SK-N-SH (cell line): Measurements from ENCODE around the gene IFNG-AS1. TPM values are rescaled to one million over a fixed set of nuclear protein-coding genes. Genes with fewer than 3 reads are reported as not detected.

Experiments used
- CTCF ChIA-PET: fragments of 300-600, 350-600 bp; formaldehyde crosslinking; extraction: SDS; loops from one replicate; lab custom pipeline; 2021; lab: Yijun Ruan, JAX
- POLR2A ChIA-PET: fragments of 350-600 bp; sonication (Branson Sonifier 250); formaldehyde crosslinking; extraction: SDS; loops from one replicate; lab custom pipeline; 2020; ENCODE audit warnings: antibody characterized with exemption, inconsistent platforms; lab: Yijun Ruan, JAX
- DNase-seq: peaks from one replicate; pipeline ENCODE4 v3.0.0; 2012
- H2AFZ ChIP-seq: fragments of 200-600 bp; sonication (generic); 2 replicates; pipeline ENCODE4 v1.8.1; 2016; ENCODE audit warnings: antibody characterized with exemption, mild to moderate bottlenecking, low read depth
- H3F3A ChIP-seq: fragments of 200-600 bp; sonication (generic); replicated peaks from 2 replicates; pipeline ENCODE3; 2016; ENCODE audit warnings: antibody characterized with exemption, mild to moderate bottlenecking; ENCODE audit not compliant: insufficient read depth
- H3K27ac ChIP-seq, 2 experiments: fragments of 200-500 bp in 1 of 2; fragments of 200-600 bp in 1 of 2; sonication (Bioruptor generic) in 1 of 2; sonication (generic), shearing (Covaris generic) in 1 of 2; 2 replicates each; pipeline versions ENCODE4 v1.5.1 to v1.6.1; 2014 to 2016; ENCODE audit warnings: low read depth in 2 of 2, inconsistent platforms in 1 of 2, low read length in 1 of 2, mild to moderate bottlenecking in 1 of 2, mixed read lengths in 1 of 2
- H3K27me3 ChIP-seq: fragments of 200-600 bp; sonication (generic), shearing (Covaris generic); 2 replicates; pipeline ENCODE4 v1.6.1; 2016; ENCODE audit warnings: mixed run types; ENCODE audit not compliant: insufficient read depth
- H3K36me3 ChIP-seq, 2 experiments: fragments of 200-500 bp in 1 of 2; fragments of 200-600 bp in 1 of 2; sonication (Bioruptor generic) in 1 of 2; sonication (generic) in 1 of 2; replicated peaks in 1 of 2; 2 replicates each; pipeline versions ENCODE3 to v1.5.1; 2014 to 2016; ENCODE audit warnings: low read length in 1 of 2, mild to moderate bottlenecking in 1 of 2; ENCODE audit not compliant: insufficient read depth in 2 of 2, control insufficient read depth in 1 of 2
- H3K4me1 ChIP-seq, 2 experiments: fragments of 200-500 bp in 1 of 2; fragments of 200-600 bp in 1 of 2; sonication (Bioruptor generic) in 1 of 2; sonication (generic), shearing (Covaris generic) in 1 of 2; 2 replicates each; pipeline versions ENCODE4 v1.5.1 to v1.6.1; 2014 to 2016; ENCODE audit warnings: low read depth in 1 of 2, low read length in 1 of 2, mixed run types in 1 of 2; ENCODE audit not compliant: insufficient read depth in 2 of 2, control insufficient read depth in 1 of 2
- H3K4me2 ChIP-seq: fragments of 200-600 bp; sonication (generic), shearing (Covaris generic); 2 replicates; pipeline ENCODE4 v1.6.1; 2017; ENCODE audit warnings: mixed run types
- H3K4me3 ChIP-seq, 2 experiments: fragments of 200-500 bp in 1 of 2; fragments of 200-600 bp in 1 of 2; sonication (Bioruptor generic) in 1 of 2; sonication (generic), shearing (Covaris generic) in 1 of 2; 2 replicates each; pipeline versions ENCODE4 v1.5.1 to v1.8.1; 2014 to 2016; ENCODE audit warnings: low read depth in 2 of 2, inconsistent platforms in 1 of 2, low read length in 1 of 2, mild to moderate bottlenecking in 1 of 2, mixed read lengths in 1 of 2, moderate library complexity in 1 of 2
- H3K79me2 ChIP-seq: fragments of 200-600 bp; sonication (generic); 2 replicates; pipeline ENCODE4 v1.8.1; 2017; ENCODE audit warnings: mild to moderate bottlenecking; ENCODE audit not compliant: insufficient read depth
- H3K9ac ChIP-seq: fragments of 200-600 bp; sonication (generic); 2 replicates; pipeline ENCODE4 v1.6.1; 2017; ENCODE audit warnings: mixed run types
- H3K9me2 ChIP-seq: fragments of 200-600 bp; sonication (generic); 2 replicates; pipeline ENCODE4 v1.6.1; 2017; ENCODE audit warnings: mixed run types
- H3K9me3 ChIP-seq: fragments of 200-600 bp; sonication (generic); 2 replicates; pipeline ENCODE4 v1.6.1; 2017; ENCODE audit warnings: mixed run types, mild to moderate bottlenecking, moderate library complexity
- H4K20me1 ChIP-seq: fragments of 200-600 bp; sonication (generic); 2 replicates; pipeline ENCODE4 v1.6.1; 2017; ENCODE audit warnings: mild to moderate bottlenecking, mixed run types; ENCODE audit not compliant: insufficient read depth
- EP300 ChIP-seq, 2 experiments: IDR thresholded peaks; 2 replicates each; pipeline versions ENCODE4 v1.4.0 to v1.6.1; 2012; ENCODE audit warnings: borderline replicate concordance in 1 of 2, low read depth in 1 of 2, low read length in 1 of 2
- GABPA ChIP-seq: IDR thresholded peaks from 2 replicates; pipeline ENCODE4 v1.4.0; 2012; ENCODE audit warnings: low read depth, mild to moderate bottlenecking
- IRF3 ChIP-seq: fragments of 150-350 bp; IDR thresholded peaks from 2 replicates; pipeline ENCODE4 v1.6.1; 2016; ENCODE audit warnings: mild to moderate bottlenecking, low read depth, low read length
- MAX ChIP-seq: IDR thresholded peaks from 2 replicates; pipeline ENCODE4 v1.4.0; 2012; ENCODE audit warnings: low read depth
- MEF2A ChIP-seq: IDR thresholded peaks from 2 replicates; pipeline ENCODE4 v1.4.0; 2012; ENCODE audit warnings: low read depth, borderline replicate concordance
- NFIC ChIP-seq: IDR thresholded peaks from 2 replicates; pipeline ENCODE4 v1.4.0; 2012; ENCODE audit warnings: borderline replicate concordance
- NRF1 ChIP-seq: IDR thresholded peaks from 2 replicates; pipeline ENCODE4 v1.6.1; 2012; ENCODE audit warnings: low read depth, mild to moderate bottlenecking, low read length
- PBX3 ChIP-seq: IDR thresholded peaks from 2 replicates; pipeline ENCODE4; 2012
- POLR2AphosphoS5 ChIP-seq: IDR thresholded peaks from 2 replicates; pipeline ENCODE4 v1.6.1; 2012; ENCODE audit warnings: low read depth, low read length
- RCOR1 ChIP-seq: fragments of 150-350 bp; IDR thresholded peaks from 2 replicates; pipeline ENCODE4 v1.6.1; 2017; ENCODE audit warnings: antibody characterized with exemption, low read length
- REST ChIP-seq: IDR thresholded peaks from 2 replicates; pipeline ENCODE4 v1.6.1; 2012; ENCODE audit warnings: mild to moderate bottlenecking, low read depth, low read length, moderate library complexity
- RFX5 ChIP-seq: IDR thresholded peaks from 2 replicates; pipeline ENCODE4 v1.6.1; 2012; ENCODE audit warnings: mild to moderate bottlenecking, improper control_type of control experiment, low read length
- RXRA ChIP-seq: IDR thresholded peaks from 2 replicates; pipeline ENCODE4 v1.4.0; 2012; ENCODE audit warnings: low read depth, mild to moderate bottlenecking, borderline replicate concordance
- TAF1 ChIP-seq: IDR thresholded peaks from 2 replicates; pipeline ENCODE4 v1.6.1; 2012; ENCODE audit warnings: low read depth, mild to moderate bottlenecking, low read length, moderate library complexity, borderline replicate concordance
- TEAD4 ChIP-seq: IDR thresholded peaks from 2 replicates; pipeline ENCODE4 v1.4.0; 2012; ENCODE audit warnings: mild to moderate bottlenecking, borderline replicate concordance; ENCODE audit not compliant: insufficient read depth
- USF2 ChIP-seq: fragments of 150-350 bp; IDR thresholded peaks from 2 replicates; pipeline ENCODE4 v1.6.1; 2017; ENCODE audit warnings: antibody characterized with exemption, low read length, low read depth, borderline replicate concordance
- YY1 ChIP-seq: IDR thresholded peaks from 2 replicates; pipeline ENCODE4 v1.4.0; 2012; ENCODE audit warnings: low read depth, mild to moderate bottlenecking
- ZBTB33 ChIP-seq: IDR thresholded peaks from 2 replicates; pipeline ENCODE4 v1.4.0; 2012; ENCODE audit warnings: low read depth, borderline replicate concordance
- WGBS: methylation state at CpG from one replicate; pipeline ENCODE4 v1.1.6; 2017; ENCODE audit warnings: low lambda C conversion rate; 5-methylcytosine and 5-hydroxymethylcytosine counted together
- polyA plus RNA-seq, 3 experiments: library from polyadenylated mRNA; depleted of rRNA; stranded (reverse); fragments of >200 nt; gene quantifications; 2 replicates each; pipeline ENCODE4 v1.2.3, GENCODE V29; 2012

Gene IFNG-AS1
- polyA plus RNA-seq, 1 of the 3 experiments (the other 2 are of a cell fraction) = not detected

GRCh38 chr12:68003777-68004176 lies 14.5 kb downstream of the IFNG-AS1 start:
- CTCF ChIA-PET = no interaction called here
- H3K9me2 ChIP-seq = no peaks in the 10 kb centered on the region
- no peaks in the 10 kb centered on the region for H3K79me2 ChIP-seq
- no peaks in the 10 kb centered on the region for H3K4me1 ChIP-seq
- no peaks in the 10 kb centered on the region for H4K20me1 ChIP-seq
- no peak overlapping the region for H2AFZ ChIP-seq
- POLR2A ChIA-PET = no interaction called here
- WGBS = 88% methylated on average over 8 of the region's 8 CpGs
- H3K27me3 ChIP-seq = no peaks in the 10 kb centered on the region
- no peaks in the 10 kb centered on the region for H3F3A ChIP-seq
- DNase-seq = no peak
- H3K36me3 ChIP-seq = no peaks in the 10 kb centered on the region
- H3K9ac ChIP-seq = no peak overlapping the region
- H3K4me3 ChIP-seq = no peak overlapping the region
- no peak overlapping the region for H3K27ac ChIP-seq
- H3K4me2 ChIP-seq = no peak overlapping the region
- H3K9me3 ChIP-seq = no peaks in the 10 kb centered on the region
- TF ChIP-seq YY1 (no peak), RFX5 (no peak), NRF1 (no peak), RCOR1 (no peak), RXRA (no peak), IRF3 (no peak), PBX3 (no peak), EP300 (IDR thresholded peaks at IDR 0.05; ENCODE audit: borderline replicate concordance in 1 of 2, low read depth in 1 of 2, low read length in 1 of 2) (no peak), NFIC (no peak), POLR2AphosphoS5 (no peak), TEAD4 (no peak), USF2 (no peak)

- no peak for DNase-seq
- 22% methylated on average over 1 of the region's 1 CpG for WGBS
- Histone ChIP-seq H3K36me3 (no peaks in the 10 kb centered on the region), H3K4me3 (no peak overlapping the region), H3F3A (no peaks in the 10 kb centered on the region), H3K4me1 (no peaks in the 10 kb centered on the region), H2AFZ (no peak overlapping the region), H3K79me2 (no peaks in the 10 kb centered on the region), H3K9me3 (no peaks in the 10 kb centered on the region), H3K9ac (no peak overlapping the region), H3K27ac (no peak overlapping the region), H3K4me2 (no peak overlapping the region), H4K20me1 (no peaks in the 10 kb centered on the region), H3K27me3 (no peaks in the 10 kb centered on the region), H3K9me2 (no peaks in the 10 kb centered on the region)
- POLR2A ChIA-PET = no interaction called here
- CTCF ChIA-PET = interaction anchor here (2.1 kb wide), 1 partner anchor 34 kb away, joined by 5 read pairs; no protein-coding TSS in a partner anchor
- TF ChIP-seq MAX = no peak
- no peak for TF ChIP-seq RXRA
- no peak for TF ChIP-seq USF2
- TF ChIP-seq ZBTB33 = no peak
- TF ChIP-seq REST = no peak
- no peak for TF ChIP-seq POLR2AphosphoS5
- TF ChIP-seq GABPA = no peak
- TF ChIP-seq MEF2A = no peak
- TF ChIP-seq TAF1 = no peak
Observed at GRCh38 chr12:68007033-68007432, 17.8 kb downstream of the IFNG-AS1 start.
